ENCODE results near the gene NFATC1.

The NFATC1 gene

GRCh38 chr18:79472946-79473345 lies 77.2 kb downstream of the NFATC1 start:
- no peak overlapping the region for H3K27ac ChIP-seq
- no peak for TF ChIP-seq ZFX (IDR thresholded peaks at IDR 0.05)
- no peak for TF ChIP-seq CTCF (conservative IDR thresholded peaks at IDR 0.05)

GRCh38 chr18:79476031-79476917 lies 80.5 kb downstream of the NFATC1 start:
- no peak overlapping the region for H3K27ac ChIP-seq
- no peak for TF ChIP-seq ZFX (IDR thresholded peaks at IDR 0.05)
- no peak for TF ChIP-seq CTCF (conservative IDR thresholded peaks at IDR 0.05)

DNA sequence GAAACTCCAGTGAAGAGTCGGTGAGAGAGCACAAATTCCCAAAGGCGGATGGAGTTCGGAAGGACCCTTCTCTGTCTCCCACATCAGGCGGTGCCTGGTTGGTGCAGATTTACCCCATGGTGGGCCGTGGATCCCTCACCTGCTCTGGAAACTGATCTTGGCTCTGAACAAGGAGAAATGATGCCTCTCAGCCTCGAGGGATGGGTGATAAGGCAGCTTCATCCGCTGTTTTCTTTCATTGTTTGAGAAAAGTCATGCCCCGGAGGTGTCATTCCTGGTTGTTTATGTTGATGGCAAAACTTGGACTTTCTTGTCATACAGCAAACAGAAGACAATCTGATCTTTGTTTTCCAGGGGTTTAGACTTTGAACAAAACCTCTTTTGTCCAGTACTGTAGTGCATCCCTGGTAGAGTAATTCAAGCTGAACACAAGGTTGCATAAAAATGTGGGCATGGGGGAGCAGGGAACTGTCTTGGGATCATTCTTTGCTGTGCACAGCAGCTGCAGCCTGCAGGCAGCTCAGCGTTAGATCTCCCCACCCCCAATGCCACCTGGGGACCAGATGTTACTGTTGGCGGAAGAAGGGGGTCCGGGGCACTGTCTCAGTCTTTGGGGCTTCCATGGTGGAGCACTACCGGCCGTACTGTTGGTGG lies 81.3 kb downstream of the NFATC1 start:
- TF ChIP-seq ZFX (IDR thresholded peaks at IDR 0.05) (no peak), CTCF (conservative IDR thresholded peaks at IDR 0.05) (no peak)
- H3K27ac ChIP-seq: no peak overlapping the region

DNA sequence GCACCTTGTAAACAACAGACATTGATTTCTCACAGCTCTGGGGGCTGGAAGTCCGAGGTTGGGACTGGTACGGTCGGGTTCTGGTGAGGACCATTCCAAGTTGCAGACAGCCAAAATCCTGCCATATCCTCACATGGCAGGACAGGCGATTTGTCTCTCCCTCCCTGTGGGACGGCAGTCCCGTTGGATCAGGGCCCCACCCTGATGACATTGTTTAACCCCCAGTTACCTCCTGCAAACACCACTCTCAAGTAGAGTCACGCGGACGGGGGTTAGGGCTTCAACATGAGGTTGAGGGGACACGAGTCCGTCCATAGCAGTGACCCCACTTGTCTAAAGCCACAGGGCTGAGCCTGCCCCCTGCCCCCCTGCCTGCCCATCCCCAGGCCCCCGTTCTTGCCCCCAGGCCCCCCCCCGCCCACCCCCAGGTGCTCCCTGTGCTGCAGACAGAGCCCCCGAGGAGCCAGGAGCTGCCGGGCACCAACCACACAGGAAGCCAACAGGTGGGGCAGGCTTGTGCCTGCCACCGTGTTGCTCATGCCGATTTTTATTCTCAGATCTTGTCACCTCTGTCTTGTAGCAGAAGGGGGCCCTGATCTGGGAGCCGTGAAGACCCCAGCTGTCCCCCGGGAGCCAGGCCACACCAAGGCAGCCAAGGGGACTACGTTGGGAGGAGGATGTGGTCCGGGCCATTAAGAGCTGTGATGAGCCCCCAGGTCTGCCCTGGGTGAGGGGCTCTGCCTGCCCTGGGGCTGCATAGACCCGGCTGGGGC lies 82.2 kb downstream of the NFATC1 start:
- no peak overlapping the region for H3K27ac ChIP-seq
- TF ChIP-seq CTCF (conservative IDR thresholded peaks at IDR 0.05) (no peak), ZFX (IDR thresholded peaks at IDR 0.05) (no peak)

DNA sequence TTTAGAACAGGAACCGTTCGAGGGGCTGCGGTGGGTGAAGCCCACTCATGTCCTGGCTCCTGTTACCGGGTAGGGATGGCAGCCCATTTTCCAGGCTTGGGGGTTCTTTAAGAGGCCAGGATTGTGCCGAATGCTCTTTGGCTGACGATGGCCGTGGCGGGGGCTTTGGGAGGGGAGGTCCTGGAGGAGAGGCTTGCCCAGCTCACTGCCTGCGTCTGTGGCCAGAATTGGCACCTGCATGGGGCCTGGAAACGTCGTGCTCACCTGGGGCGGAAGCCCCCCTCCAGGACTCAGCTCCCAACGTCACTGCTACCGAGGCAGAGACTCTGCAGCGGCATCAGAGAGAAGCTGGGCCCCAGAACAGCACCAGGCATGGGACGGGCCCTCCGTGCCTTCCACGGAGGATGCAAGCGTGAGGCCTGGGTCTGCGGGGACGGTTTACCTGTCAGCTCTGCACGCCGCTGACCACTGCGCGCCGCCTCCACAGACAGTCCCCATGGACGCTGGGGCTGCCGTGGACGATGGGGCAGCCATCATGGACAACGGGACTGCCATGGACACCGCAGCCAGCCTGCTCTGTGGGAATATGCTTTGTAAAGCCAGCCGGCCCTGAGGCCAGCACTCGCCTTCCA lies 82.9 kb downstream of the NFATC1 start:
- no peak overlapping the region for H3K27ac ChIP-seq
- no peak for TF ChIP-seq CTCF (conservative IDR thresholded peaks at IDR 0.05)
- TF ChIP-seq ZFX (IDR thresholded peaks at IDR 0.05): no peak

DNA sequence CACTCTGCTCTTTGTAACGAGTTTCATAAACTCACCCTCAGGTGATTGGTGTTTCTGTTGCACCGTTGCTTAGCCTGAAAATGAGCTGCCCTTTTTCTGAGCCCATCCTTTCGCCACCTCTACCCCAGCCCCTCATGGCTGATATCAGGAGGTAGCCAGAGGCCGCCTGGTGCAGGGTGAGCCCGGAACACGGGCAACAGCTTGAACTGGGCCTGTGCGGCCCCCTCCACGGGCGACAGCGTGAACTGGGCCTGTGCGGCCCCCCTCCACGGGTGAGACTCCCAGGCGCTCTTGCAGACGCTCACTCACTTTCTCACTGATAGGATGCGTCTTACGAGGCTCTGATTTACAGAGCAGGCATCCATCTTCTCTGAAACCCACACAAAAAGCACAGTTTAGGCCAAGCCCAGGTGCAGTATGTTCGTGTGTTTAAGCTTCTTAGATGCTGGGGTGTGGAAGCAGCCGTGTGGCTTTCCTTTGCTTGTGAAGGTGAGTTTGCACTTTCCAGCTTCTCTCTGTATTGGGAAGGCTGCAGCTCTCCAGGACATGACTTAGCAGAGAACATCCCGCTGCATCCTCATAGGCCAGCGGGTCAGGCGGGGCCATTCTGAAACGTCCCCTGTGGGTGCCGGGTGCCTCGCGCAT lies 83.5 kb downstream of the NFATC1 start:
- TF ChIP-seq ZFX (IDR thresholded peaks at IDR 0.05): no peak
- no peak for TF ChIP-seq CTCF (conservative IDR thresholded peaks at IDR 0.05)
- no peak overlapping the region for H3K27ac ChIP-seq

Data from C4-2B (cell line).